Measurements from ENCODE around the gene SSX4B.
"Not testable (repeated sequence)": the region's sequence is repeated elsewhere in the genome, so short reads cannot be mapped to it uniquely, and the experiment has no call there.

SSX4B gene

DNA sequence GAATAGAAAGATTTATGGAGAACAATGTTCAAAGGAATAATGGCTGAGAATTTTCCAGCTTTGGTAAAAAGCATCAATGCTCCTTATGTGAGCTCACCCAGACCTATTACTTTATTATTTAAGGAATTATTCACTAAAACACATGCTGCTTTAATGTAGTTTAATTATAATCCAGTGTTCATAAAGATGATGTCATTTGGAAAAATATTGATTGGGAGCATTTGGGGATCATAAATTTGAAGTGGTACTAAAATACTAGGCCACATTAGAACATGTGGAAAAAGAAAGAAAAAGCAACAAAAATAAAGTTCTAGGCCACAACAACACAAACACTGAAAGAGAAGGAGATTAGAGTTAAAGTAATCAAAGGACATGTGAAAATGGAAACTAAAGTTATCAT is 38.3 kb upstream of the SSX4B start:
- H3K4me3 ChIP-seq (ENCODE audit: control insufficient read depth, low read depth, low read length), result no peak overlapping the region
- DNase-seq (ENCODE audit: low read depth), result no peak
- TF ChIP-seq, protein P1, sequence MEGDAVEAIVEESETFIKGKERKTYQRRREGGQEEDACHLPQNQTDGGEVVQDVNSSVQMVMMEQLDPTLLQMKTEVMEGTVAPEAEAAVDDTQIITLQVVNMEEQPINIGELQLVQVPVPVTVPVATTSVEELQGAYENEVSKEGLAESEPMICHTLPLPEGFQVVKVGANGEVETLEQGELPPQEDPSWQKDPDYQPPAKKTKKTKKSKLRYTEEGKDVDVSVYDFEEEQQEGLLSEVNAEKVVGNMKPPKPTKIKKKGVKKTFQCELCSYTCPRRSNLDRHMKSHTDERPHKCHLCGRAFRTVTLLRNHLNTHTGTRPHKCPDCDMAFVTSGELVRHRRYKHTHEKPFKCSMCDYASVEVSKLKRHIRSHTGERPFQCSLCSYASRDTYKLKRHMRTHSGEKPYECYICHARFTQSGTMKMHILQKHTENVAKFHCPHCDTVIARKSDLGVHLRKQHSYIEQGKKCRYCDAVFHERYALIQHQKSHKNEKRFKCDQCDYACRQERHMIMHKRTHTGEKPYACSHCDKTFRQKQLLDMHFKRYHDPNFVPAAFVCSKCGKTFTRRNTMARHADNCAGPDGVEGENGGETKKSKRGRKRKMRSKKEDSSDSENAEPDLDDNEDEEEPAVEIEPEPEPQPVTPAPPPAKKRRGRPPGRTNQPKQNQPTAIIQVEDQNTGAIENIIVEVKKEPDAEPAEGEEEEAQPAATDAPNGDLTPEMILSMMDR (conservative IDR thresholded peaks at IDR 0.05; ENCODE audit: control insufficient read depth, insufficient read depth, low read depth, low read length), result no peak

DNA sequence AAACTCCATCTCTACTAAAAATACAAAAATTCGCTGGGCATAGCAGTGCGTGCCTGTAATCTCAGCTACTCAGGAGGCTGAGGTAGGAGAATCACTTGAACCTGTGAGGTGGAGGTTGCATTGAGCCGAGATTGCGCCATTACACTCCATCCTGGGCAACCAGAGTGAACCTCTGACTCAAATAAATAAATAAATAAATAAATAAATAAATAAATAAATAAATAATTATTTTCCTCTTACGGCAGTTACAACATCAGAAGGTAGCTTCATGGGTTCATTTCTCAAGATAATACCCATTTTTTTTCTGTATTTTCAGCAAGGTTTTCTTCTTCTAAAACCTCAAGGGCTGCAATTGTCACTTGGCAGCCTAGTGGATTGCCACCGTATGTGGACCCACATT is 35.4 kb upstream of the SSX4B start:
- not testable (repeated sequence) for H3K4me3 ChIP-seq (ENCODE audit: control insufficient read depth, low read depth, low read length); DNase-seq (ENCODE audit: low read depth)

DNA sequence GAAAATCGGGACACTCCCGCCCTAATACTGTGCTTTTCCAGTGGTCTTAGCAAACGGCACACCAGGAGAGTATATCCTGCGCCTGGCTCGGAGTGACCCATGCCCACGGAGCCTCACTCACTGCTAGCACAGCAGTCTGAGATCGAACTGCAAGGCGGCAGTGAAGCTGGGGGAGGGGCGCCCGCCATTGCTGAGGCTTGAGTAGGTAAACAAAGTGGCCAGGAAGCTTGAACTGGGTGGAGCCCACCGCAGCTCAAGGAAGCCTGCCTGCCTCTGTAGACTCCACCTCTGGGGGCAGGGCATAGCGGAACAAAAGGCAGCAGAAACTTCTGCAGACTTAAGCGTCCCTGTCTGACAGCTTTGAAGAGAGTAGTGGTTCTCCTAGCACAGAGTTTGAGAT is 22.0 kb upstream of the SSX4B start:
- not testable (repeated sequence) for DNase-seq (ENCODE audit: low read depth); H3K4me3 ChIP-seq (ENCODE audit: control insufficient read depth, low read depth, low read length)

DNA sequence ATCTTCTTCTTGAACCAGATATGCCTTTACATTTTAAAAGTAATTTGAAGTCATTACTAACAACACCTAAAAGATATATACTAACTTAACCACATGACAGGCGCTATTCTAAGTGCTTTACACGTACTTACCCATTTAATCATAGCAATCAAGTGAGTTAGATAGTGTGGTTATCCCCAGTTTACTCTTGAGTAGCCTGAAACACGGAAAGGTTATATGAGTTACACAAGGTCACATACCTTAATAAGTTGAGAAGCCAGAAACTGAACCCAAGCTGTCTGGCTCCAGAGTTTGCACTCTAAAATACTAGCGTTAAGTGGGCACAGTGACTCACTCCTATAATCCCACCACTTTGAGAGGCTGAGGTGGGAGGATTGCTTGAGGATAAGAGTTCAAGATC is 18.4 kb upstream of the SSX4B start:
- DNase-seq (ENCODE audit: low read depth); H3K4me3 ChIP-seq (ENCODE audit: control insufficient read depth, low read depth, low read length): not testable (repeated sequence)

DNA sequence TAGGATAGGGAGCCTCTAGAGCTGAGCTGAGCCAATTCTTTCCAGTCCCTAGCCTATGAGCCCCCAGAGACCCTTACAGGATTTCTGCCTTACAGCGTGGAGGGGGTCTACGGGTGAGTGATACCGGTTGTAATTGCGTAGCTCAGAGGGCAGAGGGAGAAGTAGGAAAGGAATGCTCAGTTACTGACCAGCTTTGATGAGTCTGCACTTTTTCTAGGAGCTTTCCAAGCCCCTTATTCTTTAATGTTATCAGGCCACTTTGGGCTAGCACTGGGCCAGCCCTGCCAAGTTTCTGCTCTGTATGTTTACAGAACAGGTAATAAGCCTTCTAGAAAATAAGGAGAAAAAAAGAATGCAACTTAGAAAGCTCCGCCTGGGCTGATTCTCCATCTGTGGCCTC is 17.8 kb upstream of the SSX4B start:
- not testable (repeated sequence) for H3K4me3 ChIP-seq (ENCODE audit: control insufficient read depth, low read depth, low read length)

DNA sequence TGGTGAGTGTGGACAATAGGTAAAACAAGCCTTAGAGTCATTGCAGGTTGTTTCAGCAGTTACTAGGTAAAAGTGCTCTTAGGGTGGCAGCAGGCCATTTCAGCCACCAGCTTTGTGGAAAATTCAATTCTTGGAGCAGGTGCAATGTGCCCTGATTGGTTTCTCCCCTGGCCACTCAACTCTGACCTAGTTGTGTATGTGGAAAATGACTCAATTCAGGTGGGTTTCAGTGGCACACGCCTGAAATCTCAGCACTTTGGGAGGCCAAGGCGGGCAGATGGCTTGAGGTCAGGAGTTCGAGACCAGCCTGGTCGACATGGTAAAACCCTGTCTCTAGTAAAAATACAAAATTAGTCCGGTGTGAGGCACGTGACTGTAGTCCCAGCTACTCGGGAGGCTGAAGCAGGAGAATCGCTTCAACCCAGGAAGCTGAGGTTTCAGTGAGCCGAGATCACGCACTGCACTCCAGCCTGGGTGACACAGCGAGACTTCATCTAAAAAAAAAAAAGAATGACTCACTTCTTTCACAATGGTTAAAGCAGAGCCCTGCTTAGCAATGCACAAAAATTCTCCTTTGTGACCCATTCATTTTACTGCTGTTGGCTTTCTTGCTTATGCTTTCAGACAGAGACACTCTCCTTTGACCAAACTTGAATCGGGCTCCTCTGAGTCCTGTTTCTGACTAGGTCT is 15.4 kb upstream of the SSX4B start:
- H3K4me3 ChIP-seq (ENCODE audit: control insufficient read depth, low read depth, low read length), result not testable (repeated sequence)

More for the DNA sequence above, 17.8 kb upstream of the SSX4B start:
- DNase-seq (ENCODE audit: low read depth), result not testable (repeated sequence)

DNA sequence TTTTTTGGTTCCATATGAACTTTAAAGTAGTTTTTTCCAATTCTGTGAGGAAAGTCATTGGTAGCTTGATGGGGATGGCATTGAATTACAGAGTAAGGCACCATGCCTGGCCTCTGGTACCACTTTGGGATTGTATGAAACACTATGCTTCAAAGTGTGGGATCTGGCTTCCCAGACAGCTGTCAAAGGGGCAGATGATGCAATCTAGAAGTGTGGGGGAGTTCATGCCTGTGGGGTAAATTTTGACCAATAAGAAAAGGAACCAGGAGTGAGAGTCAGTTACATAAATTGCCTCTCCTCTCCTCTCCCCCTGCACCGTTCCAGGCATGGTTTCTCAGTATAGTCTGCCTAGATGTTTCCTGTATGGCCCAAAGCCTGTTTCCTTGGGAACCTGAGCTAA is 13.9 kb downstream of the SSX4B start:
- DNase-seq (ENCODE audit: low read depth), result not testable (repeated sequence)

More for the DNA sequence above, 15.4 kb upstream of the SSX4B start:
- DNase-seq (ENCODE audit: low read depth), result not testable (repeated sequence)

DNA sequence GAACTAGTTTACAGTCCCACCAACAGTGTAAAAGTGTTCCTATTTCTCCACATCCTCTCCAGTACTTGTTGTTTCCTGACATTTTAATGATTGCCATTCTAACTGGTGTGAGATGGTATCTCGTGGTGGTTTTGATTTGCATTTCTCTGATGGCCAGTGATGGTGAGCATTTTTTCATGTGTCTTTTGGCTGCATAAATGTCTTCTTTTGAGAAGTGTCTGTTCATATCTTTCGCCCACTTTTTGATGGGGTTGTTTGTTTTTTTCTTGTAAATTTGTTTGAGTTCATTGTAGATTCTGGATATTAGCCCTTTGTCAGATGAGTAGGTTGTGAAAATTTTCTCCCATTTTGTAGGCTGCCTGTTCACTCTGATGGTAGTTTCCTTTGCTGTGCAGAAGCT is 14.8 kb downstream of the SSX4B start:
- not testable (repeated sequence) for H3K4me3 ChIP-seq (ENCODE audit: control insufficient read depth, low read depth, low read length); DNase-seq (ENCODE audit: low read depth)

More for the DNA sequence above, 13.9 kb downstream of the SSX4B start:
- not testable (repeated sequence) for H3K4me3 ChIP-seq (ENCODE audit: control insufficient read depth, low read depth, low read length)

DNA sequence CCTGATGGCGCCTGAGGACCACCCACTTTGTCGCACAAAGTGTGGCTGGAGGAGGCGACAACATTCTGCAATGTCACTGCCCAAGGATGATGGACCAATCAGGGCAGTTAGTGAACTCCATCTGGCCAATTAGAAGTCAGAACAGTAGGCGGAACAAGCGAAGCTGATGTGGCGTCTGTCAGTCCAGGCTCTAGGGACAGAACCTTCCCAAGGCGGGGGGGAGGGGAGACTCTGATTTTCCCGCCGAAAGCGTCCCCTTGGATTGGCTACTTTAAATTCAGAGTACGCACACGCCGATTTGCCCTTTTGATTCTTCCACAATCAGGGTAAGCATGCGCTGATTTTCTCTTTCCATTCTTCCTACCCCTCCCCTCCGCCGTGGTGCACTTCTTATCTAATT is 28.5 kb downstream of the SSX4B start, which contains the start of gene SSX4:
SSX4 (plus strand) TSS at position 301 of the 400 bp plus-strand sequence. CDS start 515 bp downstream, outside the sequence.
- DNase-seq (ENCODE audit: low read depth); H3K4me3 ChIP-seq (ENCODE audit: control insufficient read depth, low read depth, low read length): not testable (repeated sequence)

DNA sequence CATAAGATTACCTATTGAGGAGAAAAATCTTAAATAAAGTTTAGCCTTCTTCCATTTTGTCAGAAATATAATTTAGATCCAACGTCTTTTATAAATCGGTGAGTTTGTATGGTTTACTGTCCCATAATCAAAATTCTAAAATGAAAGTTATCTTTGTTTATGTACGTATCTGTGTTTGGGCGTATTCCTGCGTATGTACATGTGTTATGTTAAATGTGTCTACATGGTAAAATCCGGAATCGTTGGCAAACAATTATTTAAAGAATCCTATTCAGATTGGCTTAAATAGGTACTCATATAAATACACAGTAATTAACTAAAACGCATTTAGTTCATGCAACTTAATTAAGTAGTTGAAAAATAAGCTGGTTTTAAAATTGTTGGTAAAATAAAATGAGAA is 41.4 kb downstream of the SSX4B start:
- not testable (repeated sequence) for H3K4me3 ChIP-seq (ENCODE audit: control insufficient read depth, low read depth, low read length); DNase-seq (ENCODE audit: low read depth)

DNA sequence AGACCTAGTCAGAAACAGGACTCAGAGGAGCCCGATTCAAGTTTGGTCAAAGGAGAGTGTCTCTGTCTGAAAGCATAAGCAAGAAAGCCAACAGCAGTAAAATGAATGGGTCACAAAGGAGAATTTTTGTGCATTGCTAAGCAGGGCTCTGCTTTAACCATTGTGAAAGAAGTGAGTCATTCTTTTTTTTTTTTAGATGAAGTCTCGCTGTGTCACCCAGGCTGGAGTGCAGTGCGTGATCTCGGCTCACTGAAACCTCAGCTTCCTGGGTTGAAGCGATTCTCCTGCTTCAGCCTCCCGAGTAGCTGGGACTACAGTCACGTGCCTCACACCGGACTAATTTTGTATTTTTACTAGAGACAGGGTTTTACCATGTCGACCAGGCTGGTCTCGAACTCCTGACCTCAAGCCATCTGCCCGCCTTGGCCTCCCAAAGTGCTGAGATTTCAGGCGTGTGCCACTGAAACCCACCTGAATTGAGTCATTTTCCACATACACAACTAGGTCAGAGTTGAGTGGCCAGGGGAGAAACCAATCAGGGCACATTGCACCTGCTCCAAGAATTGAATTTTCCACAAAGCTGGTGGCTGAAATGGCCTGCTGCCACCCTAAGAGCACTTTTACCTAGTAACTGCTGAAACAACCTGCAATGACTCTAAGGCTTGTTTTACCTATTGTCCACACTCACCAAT is 43.9 kb downstream of the SSX4B start:
- H3K4me3 ChIP-seq (ENCODE audit: control insufficient read depth, low read depth, low read length); DNase-seq (ENCODE audit: low read depth): not testable (repeated sequence)

DNA sequence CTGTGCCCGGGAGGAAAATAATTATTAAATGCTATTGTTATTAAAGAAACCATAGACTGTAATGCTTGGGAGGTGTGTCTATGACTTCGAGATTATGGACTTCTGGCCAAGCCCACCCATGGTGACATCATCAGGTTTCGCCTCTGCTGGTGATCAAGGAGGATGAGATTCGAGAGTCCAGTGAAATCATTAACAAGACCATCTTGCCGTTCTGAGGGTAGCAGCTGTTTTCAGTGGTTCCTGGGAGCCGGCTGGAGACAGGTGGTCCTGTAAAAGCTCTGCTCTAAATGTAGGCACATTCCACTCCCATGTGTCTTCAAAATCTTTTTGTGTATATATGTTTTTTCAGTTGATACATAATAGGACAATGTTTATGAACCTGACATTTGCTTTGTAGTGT is 52.5 kb downstream of the SSX4B start:
- not testable (repeated sequence) for DNase-seq (ENCODE audit: low read depth)

DNA sequence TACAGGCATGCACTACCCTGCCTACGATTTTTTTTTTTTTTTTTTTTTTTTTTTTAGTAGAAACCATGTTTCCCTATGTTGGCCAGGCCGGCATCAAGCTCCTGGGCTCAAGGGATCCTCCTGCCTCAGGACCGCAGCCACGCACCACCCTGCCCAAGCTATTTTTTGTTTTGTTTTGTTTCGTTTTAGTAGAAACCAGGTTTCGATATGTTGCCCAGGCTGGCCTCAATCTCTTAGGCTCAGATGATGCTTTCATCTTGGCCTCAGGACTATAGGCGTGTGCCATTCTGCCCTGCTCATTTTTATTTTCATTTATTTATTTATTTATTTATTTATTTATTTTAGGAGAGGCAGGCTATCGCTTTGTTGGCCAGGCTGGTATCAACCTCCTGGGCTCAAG is 54.1 kb downstream of the SSX4B start:
- H3K4me3 ChIP-seq (ENCODE audit: control insufficient read depth, low read depth, low read length), result no peak overlapping the region
- TF ChIP-seq, protein P1 (conservative IDR thresholded peaks at IDR 0.05; ENCODE audit: control insufficient read depth, insufficient read depth, low read depth, low read length), result no peak

More for the DNA sequence above, 52.5 kb downstream of the SSX4B start:
- H3K4me3 ChIP-seq (ENCODE audit: control insufficient read depth, low read depth, low read length), result not testable (repeated sequence)

DNA sequence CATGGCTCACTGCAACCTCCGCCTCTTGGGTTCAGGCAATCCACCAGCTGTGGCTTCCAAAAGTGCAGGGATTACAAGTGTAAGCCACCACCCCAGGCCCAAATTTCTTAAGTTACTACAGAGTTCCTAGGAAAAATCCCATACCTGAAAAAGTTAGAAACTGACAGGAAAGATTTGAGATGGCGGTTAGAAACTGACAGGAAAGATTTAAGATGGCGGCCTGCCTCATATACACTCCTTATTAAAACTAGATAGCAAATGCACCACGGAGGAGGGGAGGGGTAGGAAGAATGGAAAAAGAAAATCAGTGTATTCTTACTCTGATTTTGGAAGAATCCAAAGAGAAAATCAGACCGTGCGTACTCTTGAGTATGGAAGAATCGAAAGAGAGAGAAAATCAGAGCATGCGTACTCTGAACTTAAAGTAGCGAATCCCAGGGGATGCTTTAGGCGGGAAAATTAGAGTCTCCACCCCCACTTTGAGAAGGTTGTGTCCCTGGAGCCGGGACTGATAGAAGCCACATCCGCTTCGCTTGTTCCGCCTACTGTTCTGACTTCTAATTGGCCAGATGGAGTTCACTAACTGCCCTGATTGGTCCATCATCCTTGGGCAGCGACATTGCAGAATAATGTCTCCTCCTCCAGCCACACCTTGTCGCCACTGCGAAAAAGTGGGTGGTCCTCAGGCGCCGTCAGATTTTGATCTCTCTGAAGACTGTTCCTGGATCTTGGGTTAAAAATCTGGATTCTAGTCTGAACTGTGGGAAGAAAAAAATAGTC is 55.3 kb downstream of the SSX4B start, which contains the start of gene SSX3:
SSX3 (minus strand) TSS at position 389 of the 780 bp plus-strand sequence. CDS start 1,454 bp downstream, outside the sequence.
- DNase-seq (ENCODE audit: low read depth); H3K4me3 ChIP-seq (ENCODE audit: control insufficient read depth, low read depth, low read length): not testable (repeated sequence)

More for the DNA sequence above, 54.1 kb downstream of the SSX4B start:
- no peak for DNase-seq (ENCODE audit: low read depth)
